WERI-Rb-1 (cell line): Measurements from ENCODE around the gene COL13A1.

ENCODE experiments used
- DNase-seq: peaks from one replicate; pipeline ENCODE4 v3.0.0-alpha.2; 2020
- H3K27ac ChIP-seq: fragments of 250-450 bp; sonication (Bioruptor Pico); 2 replicates; pipeline ENCODE4 v1.5.1; 2020; ENCODE audit warnings: mild to moderate bottlenecking, moderate library complexity
- H3K27me3 ChIP-seq: fragments of 250-450 bp; sonication (Bioruptor Pico); 2 replicates; pipeline ENCODE4 v1.5.1; 2021; ENCODE audit warnings: mild to moderate bottlenecking, low read depth, moderate library complexity; ENCODE audit not compliant: insufficient read depth, severe bottlenecking
- H3K36me3 ChIP-seq: fragments of 250-450 bp; sonication (Bioruptor Pico); 2 replicates; pipeline ENCODE4 v1.5.1; 2020; ENCODE audit warnings: mild to moderate bottlenecking, moderate library complexity
- H3K4me3 ChIP-seq: 2 replicates; pipeline ENCODE4 v1.5.1; 2011; ENCODE audit warnings: low read depth, mild to moderate bottlenecking, control low read depth, low read length
- H3K9me3 ChIP-seq: fragments of 250-450 bp; sonication (Bioruptor Pico); 2 replicates; pipeline ENCODE4 v1.5.1; 2021; ENCODE audit warnings: mild to moderate bottlenecking, moderate library complexity; ENCODE audit not compliant: severe bottlenecking
- CTCF ChIP-seq: IDR thresholded peaks from 2 replicates; pipeline ENCODE4 v1.5.1; 2011; ENCODE audit warnings: low read depth, mild to moderate bottlenecking, control low read depth, inconsistent platforms, low read length

The COL13A1 gene

DNA sequence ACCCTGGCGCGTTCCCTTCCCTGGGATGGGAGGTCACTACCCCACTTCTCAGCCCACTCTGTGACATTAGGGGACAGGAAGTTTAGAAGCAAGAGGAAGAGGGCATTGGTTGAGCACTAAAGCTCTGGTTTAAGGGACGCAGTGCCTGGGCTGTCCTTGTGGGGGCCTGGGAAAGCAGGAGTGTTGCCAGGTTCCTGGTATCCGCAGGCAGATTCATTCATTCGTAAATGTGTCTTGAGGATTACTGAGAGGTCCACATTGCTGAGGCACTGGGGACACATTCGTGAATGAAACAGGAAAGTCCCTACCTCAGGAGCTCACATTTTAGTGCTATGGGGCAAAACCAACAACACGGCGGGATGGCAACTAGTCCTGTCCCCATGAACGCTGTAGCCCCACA is 69.4 kb downstream of the COL13A1 start:
- no peak overlapping the region for H3K4me3 ChIP-seq
- H3K36me3 ChIP-seq: no peaks in the 10 kb centered on the region
- H3K27ac ChIP-seq: no peak overlapping the region
- no peaks in the 10 kb centered on the region for H3K9me3 ChIP-seq
- no peaks in the 10 kb centered on the region for H3K27me3 ChIP-seq
- TF ChIP-seq CTCF: no peak
- no peak for DNase-seq

DNA sequence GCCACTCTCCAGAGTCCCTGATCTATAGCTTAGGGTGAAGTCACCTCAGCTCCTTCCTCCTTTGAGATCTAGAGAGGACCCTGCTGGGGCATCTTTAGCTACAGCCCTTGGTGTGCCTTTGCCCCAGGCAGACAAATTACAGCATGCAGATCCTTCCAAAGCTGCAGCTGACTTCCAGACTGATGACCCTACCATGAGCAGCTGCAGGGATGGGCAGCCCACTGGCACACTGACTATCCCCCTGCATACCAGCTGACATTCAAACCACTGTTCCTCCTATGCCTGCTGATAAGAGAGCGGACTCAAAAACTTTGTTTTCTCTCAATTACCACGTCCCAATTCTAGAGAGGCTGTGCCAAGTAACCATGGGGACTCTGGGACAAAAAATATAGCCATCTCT is 70.6 kb downstream of the COL13A1 start:
- no peak for TF ChIP-seq CTCF
- H3K27ac ChIP-seq: no peak overlapping the region
- no peak for DNase-seq
- H3K27me3 ChIP-seq: no peaks in the 10 kb centered on the region
- no peaks in the 10 kb centered on the region for H3K36me3 ChIP-seq
- no peak overlapping the region for H3K4me3 ChIP-seq
- no peaks in the 10 kb centered on the region for H3K9me3 ChIP-seq

- TF ChIP-seq CTCF: no peak
- no peak overlapping the region for H3K27ac ChIP-seq
- no peak overlapping the region for H3K4me3 ChIP-seq
- no peak for DNase-seq
- no peaks in the 10 kb centered on the region for H3K9me3 ChIP-seq
- no peaks in the 10 kb centered on the region for H3K36me3 ChIP-seq
- no peaks in the 10 kb centered on the region for H3K27me3 ChIP-seq
Measured at GRCh38 chr10:69873135-69873639, 71.5 kb downstream of the COL13A1 start.

DNA sequence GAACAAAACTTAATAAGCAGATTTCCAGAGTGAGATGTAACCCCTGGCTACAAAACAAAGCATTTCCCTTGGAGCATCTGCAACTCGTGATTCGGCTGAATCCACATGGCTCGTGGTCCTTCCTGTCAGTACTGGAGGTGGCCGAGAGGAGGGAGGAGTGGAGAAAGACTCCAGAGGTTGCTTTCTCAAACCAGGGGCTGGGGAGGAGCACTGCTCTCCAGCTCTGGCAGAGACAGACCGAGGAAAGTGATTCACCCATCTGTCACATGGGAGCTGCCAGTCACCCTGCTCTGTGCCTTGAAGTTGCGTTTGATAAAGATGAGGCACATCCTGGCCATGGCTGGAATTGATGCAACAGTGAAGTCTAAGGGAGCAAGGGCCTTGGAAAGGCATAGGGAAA is 72.7 kb downstream of the COL13A1 start:
- no peak for TF ChIP-seq CTCF
- Histone ChIP-seq H3K27me3 (no peaks in the 10 kb centered on the region), H3K27ac (no peak overlapping the region), H3K4me3 (no peak overlapping the region), H3K36me3 (no peaks in the 10 kb centered on the region), H3K9me3 (no peaks in the 10 kb centered on the region)
- no peak for DNase-seq

- TF ChIP-seq CTCF: no peak
- Histone ChIP-seq H3K36me3 (no peaks in the 10 kb centered on the region), H3K9me3 (no peaks in the 10 kb centered on the region), H3K4me3 (no peak overlapping the region), H3K27ac (no peak overlapping the region), H3K27me3 (no peaks in the 10 kb centered on the region)
- DNase-seq: no peak
Measured at GRCh38 chr10:69875856-69876255, 74.2 kb downstream of the COL13A1 start.

DNA sequence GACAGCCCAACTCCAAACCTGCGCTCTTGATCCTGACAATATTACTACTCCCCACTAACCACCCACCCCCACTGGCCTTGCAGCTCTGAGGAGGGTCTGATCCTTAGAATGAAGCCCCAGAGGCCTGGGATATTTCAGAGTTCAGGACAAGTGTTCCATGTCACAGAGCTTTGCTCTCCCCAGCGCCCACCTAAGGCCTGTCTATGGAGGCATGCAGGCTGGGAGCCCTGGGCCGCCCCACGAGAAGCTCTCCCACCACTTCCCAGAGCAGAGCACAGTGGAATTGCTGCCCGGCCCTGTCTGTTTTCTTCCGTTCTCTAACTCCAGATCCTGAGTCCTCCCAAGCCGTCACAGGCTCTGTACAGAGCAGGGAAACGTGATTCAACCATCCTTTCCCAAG is 74.6 kb downstream of the COL13A1 start:
- TF ChIP-seq CTCF: no peak
- DNase-seq: no peak
- H3K36me3 ChIP-seq: no peaks in the 10 kb centered on the region
- H3K27me3 ChIP-seq: no peaks in the 10 kb centered on the region
- H3K4me3 ChIP-seq: no peak overlapping the region
- H3K27ac ChIP-seq: no peak overlapping the region
- no peaks in the 10 kb centered on the region for H3K9me3 ChIP-seq
